Esophagus muscularis mucosa (tissue), 4 donors: ENCODE measurements around the gene NEUROD1. TPM values are rescaled to one million over a fixed set of nuclear protein-coding genes. Genes with fewer than 3 reads are reported as not detected.

Experiments used
- DNase-seq: peaks from one replicate; pipeline ENCODE4 v3.0.0-alpha.2; 2017; ENCODE audit errors: extremely low spot score
- H3K27ac ChIP-seq, 4 donors: fragments of 200-600 bp; sonication (generic); replicated peaks in 1 of 4; 1 replicate in 3 of 4; 2 replicates in 1 of 4; pipeline ENCODE4 v1.5.1; 2016 to 2019; ENCODE audit warnings: mild to moderate bottlenecking in 1 of 4
- H3K27me3 ChIP-seq, 4 donors: fragments of 200-600 bp; sonication (generic); one replicate each; pipeline versions ENCODE4 v1.5.1 to v1.6.0; 2016 to 2019
- H3K36me3 ChIP-seq, 4 donors: fragments of 200-600 bp; sonication (generic); one replicate each; pipeline ENCODE4 v1.5.1; 2016 to 2019
- H3K4me1 ChIP-seq, 4 donors: fragments of 200-600 bp; sonication (generic); one replicate each; pipeline ENCODE4 v1.5.1; 2016 to 2019
- H3K4me3 ChIP-seq, 4 donors: fragments of 200-600 bp; sonication (generic); 1 replicate in 2 of 4; 2 replicates in 2 of 4; pipeline ENCODE4 v1.5.1; 2016 to 2019; ENCODE audit warnings: mild to moderate bottlenecking in 4 of 4, moderate library complexity in 1 of 4
- H3K9me3 ChIP-seq, 4 donors: fragments of 200-600 bp; sonication (generic); 1 replicate in 3 of 4; 2 replicates in 1 of 4; pipeline ENCODE4 v1.5.1; 2016 to 2019
- EP300 ChIP-seq: sonication (generic); formaldehyde crosslinking; IDR thresholded peaks from one replicate; pipeline ENCODE4 v1.6.1; 2017; ENCODE audit warnings: antibody characterized with exemption
- POLR2A ChIP-seq: fragments of 450-650 bp; IDR thresholded peaks from one replicate; pipeline ENCODE4 v1.6.1; 2017; ENCODE audit warnings: antibody characterized with exemption, moderate library complexity, mild to moderate bottlenecking, low read depth
- POLR2AphosphoS5 ChIP-seq, 2 donors: sonication (generic); formaldehyde crosslinking; IDR thresholded peaks; one replicate each; pipeline ENCODE4 v1.6.1; 2017; ENCODE audit warnings: antibody characterized with exemption in 2 of 2
- WGBS: methylation state at CpG from one replicate; pipeline ENCODE4 v1.1.5; 2018; 5-methylcytosine and 5-hydroxymethylcytosine counted together
- intact Hi-C: fragments of 100-400 bp; cut with DNase I; formaldehyde crosslinking; loops from one replicate; pipeline ENCODE4 v1.15.1; 2023
- total RNA-seq, 4 donors: library from RNA; depleted of rRNA; stranded (reverse); fragments of >200 nt; gene quantifications; one replicate each; pipeline versions ENCODE4 v1.1.0 to v1.2.1, GENCODE V29; 2016
- TF ChIP-seq, protein P1 (sequence below), 3 experiments: fragments of 200-600 bp in 2 of 3; fragments of 450-650 bp in 1 of 3; sonication (generic) in 2 of 3; IDR thresholded peaks; one replicate each; pipeline ENCODE4 v1.5.1; 2017 to 2019; ENCODE audit warnings: antibody characterized with exemption in 3 of 3, mild to moderate bottlenecking in 2 of 3, moderate library complexity in 1 of 3

Gene NEUROD1
- total RNA-seq, 4 donors from 2014 or later = not detected

DNA sequence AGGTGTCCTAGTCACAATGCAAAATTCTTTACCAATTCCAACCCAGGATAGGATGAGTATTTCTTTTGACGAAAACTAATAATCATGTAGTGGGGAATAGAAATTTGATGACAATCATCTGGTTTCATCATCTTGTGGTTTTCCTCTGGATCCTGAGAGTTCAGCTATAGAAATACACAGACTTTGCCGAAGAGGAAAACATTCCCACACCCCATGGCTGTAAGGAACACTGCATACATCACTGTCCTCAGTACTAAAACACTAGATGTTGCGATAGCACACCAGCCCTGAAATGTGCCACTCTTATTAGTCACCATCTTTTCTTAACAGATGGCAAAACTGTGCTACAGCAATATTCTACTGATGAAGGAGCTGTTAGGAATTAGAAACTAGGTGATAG lies 52.8 kb downstream of the NEUROD1 start:
- 72% methylated on average over 3 of the region's 3 CpGs for WGBS
- H3K27me3 ChIP-seq = no peaks in the 10 kb centered on the region
- no peak for TF ChIP-seq EP300
- TF ChIP-seq POLR2AphosphoS5 (IDR thresholded peaks at IDR 0.05) = no peak
- TF ChIP-seq, protein P1, sequence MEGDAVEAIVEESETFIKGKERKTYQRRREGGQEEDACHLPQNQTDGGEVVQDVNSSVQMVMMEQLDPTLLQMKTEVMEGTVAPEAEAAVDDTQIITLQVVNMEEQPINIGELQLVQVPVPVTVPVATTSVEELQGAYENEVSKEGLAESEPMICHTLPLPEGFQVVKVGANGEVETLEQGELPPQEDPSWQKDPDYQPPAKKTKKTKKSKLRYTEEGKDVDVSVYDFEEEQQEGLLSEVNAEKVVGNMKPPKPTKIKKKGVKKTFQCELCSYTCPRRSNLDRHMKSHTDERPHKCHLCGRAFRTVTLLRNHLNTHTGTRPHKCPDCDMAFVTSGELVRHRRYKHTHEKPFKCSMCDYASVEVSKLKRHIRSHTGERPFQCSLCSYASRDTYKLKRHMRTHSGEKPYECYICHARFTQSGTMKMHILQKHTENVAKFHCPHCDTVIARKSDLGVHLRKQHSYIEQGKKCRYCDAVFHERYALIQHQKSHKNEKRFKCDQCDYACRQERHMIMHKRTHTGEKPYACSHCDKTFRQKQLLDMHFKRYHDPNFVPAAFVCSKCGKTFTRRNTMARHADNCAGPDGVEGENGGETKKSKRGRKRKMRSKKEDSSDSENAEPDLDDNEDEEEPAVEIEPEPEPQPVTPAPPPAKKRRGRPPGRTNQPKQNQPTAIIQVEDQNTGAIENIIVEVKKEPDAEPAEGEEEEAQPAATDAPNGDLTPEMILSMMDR (IDR thresholded peaks at IDR 0.05) = no peak
- no peak for TF ChIP-seq POLR2A
- DNase-seq = no peak
- no peak overlapping the region for H3K4me3 ChIP-seq
- intact Hi-C loops = no loop called here
- no peaks in the 10 kb centered on the region for H3K9me3 ChIP-seq
- no peaks in the 10 kb centered on the region for H3K36me3 ChIP-seq
- H3K4me1 ChIP-seq = no peaks in the 10 kb centered on the region
- H3K27ac ChIP-seq = no peak overlapping the region

DNA sequence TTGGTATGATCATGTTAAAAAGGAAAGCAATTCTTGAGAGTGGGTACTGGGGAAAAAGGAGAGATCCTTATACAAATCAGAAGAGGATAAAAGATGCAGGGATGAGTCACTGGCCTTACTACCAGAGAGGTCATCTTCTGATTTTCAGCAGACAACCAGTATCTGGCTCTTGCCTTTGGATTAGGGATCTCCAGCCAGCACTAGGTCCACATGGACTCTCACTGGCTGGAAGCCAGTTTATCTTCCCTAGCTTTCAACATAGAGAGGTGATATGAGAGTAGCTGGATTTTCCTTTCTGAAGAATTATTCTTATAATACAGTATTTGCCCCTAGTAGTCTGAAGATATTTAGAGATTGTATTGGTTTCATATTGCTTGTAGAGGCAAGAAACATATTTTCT lies 53.6 kb downstream of the NEUROD1 start:
- TF ChIP-seq POLR2A (no peak), EP300 (no peak), POLR2AphosphoS5 (IDR thresholded peaks at IDR 0.05) (no peak)
- TF ChIP-seq, protein P1 (IDR thresholded peaks at IDR 0.05) = no peak
- Histone ChIP-seq H3K4me1 (no peaks in the 10 kb centered on the region), H3K27me3 (no peaks in the 10 kb centered on the region), H3K9me3 (no peaks in the 10 kb centered on the region), H3K4me3 (no peak overlapping the region), H3K27ac (no peak overlapping the region), H3K36me3 (no peaks in the 10 kb centered on the region)
- no peak for DNase-seq
- intact Hi-C loops = no loop called here

Other genes with a start within 250 kb of the NEUROD1 start
- 1 to 10 TPM; 2.2 to 8.4 (median 3.5) TPM for gene ITGA4, start 223.1 kb downstream of the NEUROD1 start, total RNA-seq
- gene CERKL, start 23.4 kb downstream of the NEUROD1 start, total RNA-seq = under 1 TPM in 2 of 4 donors, not detected in 2; 0.17 to 0.19 TPM
- 100 to 1,000 TPM in 3 of 4 donors, 10 to 100 TPM in 1; 98.6 to 113 (median 103) TPM for gene ITPRID2, start 211.2 kb upstream of the NEUROD1 start, total RNA-seq